K562 (cell line): ENCODE data around the gene LRRC8A. TPM values are rescaled to one million over a fixed set of nuclear protein-coding genes. Genes with fewer than 3 reads are reported as not detected.

Source experiments
- ATAC-seq: fragments of 200-7000 bp; cut with Tn5 transposase; 3 replicates; pipeline ENCODE4 v1.9.1; 2020; ENCODE audit warnings: moderate library complexity
- BruUV-seq: library from RNA; stranded (reverse); fragments of 400-500 nt; replicated peaks from 2 replicates; lab custom pipeline; 2021; lab: Mats Ljungman, UMichigan
- CTCF ChIA-PET: fragments of 300-600 bp; formaldehyde crosslinking; extraction: SDS; loops from one replicate; lab custom pipeline; 2021; ENCODE audit warnings: low intra/inter-chr PET ratio; lab: Yijun Ruan, JAX
- POLR2A ChIA-PET: fragments of 300-600, 350-650 bp; sonication (Branson Sonifier 250); formaldehyde crosslinking; extraction: SDS; loops from one replicate; lab custom pipeline; 2021; ENCODE audit warnings: antibody characterized with exemption, inconsistent platforms; lab: Yijun Ruan, JAX
- DNase-seq, 4 experiments: peaks; one replicate each; pipeline versions ENCODE4 v3.0.0 to v3.0.0-alpha.2; 2011 to 2018; ENCODE audit warnings: low spot score in 3 of 4, mixed read lengths in 3 of 4; ENCODE audit errors: extremely low read depth in 1 of 4
- FAIRE-seq: peaks from 2 replicates; lab custom pipeline; 2011; peaks lifted over from hg19 to GRCh38; lab: Jason Lieb, UNC
- H2AFZ ChIP-seq: 2 replicates; pipeline ENCODE4 v1.6.0; 2011; ENCODE audit warnings: low read depth, low read length, control low read depth, inconsistent platforms
- H3K27ac ChIP-seq: fragments of 200-600 bp; 3 replicates; pipeline ENCODE4 v1.8.0; 2011; ENCODE audit warnings: low read depth, mild to moderate bottlenecking, control low read depth, inconsistent platforms, low read length, moderate library complexity, mixed read lengths; ENCODE audit errors: extremely low read depth
- H3K27me3 ChIP-seq, 2 experiments: fragments of 300-600 bp in 1 of 2; 2 replicates in 1 of 2; 3 replicates in 1 of 2; pipeline versions ENCODE4 v1.6.0 to v1.8.0; 2011; ENCODE audit warnings: inconsistent platforms in 2 of 2, low read length in 2 of 2, mild to moderate bottlenecking in 1 of 2, mixed read lengths in 1 of 2, moderate library complexity in 1 of 2; ENCODE audit not compliant: control insufficient read depth in 2 of 2, insufficient read depth in 2 of 2
- H3K36me3 ChIP-seq: fragments of 300-600 bp; 3 replicates; pipeline ENCODE4 v1.8.0; 2011; ENCODE audit warnings: mild to moderate bottlenecking, low read length, inconsistent platforms; ENCODE audit not compliant: control insufficient read depth, insufficient read depth
- H3K4me1 ChIP-seq, 2 experiments: fragments of 200-600 bp in 1 of 2; replicated peaks in 1 of 2; 2 replicates in 1 of 2; 3 replicates in 1 of 2; pipeline versions ENCODE4 v1.5.1 to v1.8.0; 2011; ENCODE audit warnings: inconsistent platforms in 2 of 2, low read length in 2 of 2, mild to moderate bottlenecking in 1 of 2, mixed read lengths in 1 of 2, moderate library complexity in 1 of 2; ENCODE audit not compliant: control insufficient read depth in 2 of 2, insufficient read depth in 2 of 2
- H3K4me2 ChIP-seq: 2 replicates; pipeline ENCODE4 v1.6.1; 2011; ENCODE audit warnings: low read length, control low read depth, inconsistent platforms, mixed read lengths; ENCODE audit not compliant: insufficient read depth
- H3K4me3 ChIP-seq: fragments of 200-600 bp; sonication (generic), shearing (Covaris generic); 2 replicates; pipeline ENCODE4 v1.5.1; 2016; ENCODE audit warnings: control low read depth, inconsistent platforms
- H3K79me2 ChIP-seq: fragments of 200-600 bp; 3 replicates; pipeline ENCODE4 v1.8.0; 2011; ENCODE audit warnings: low read length, inconsistent platforms; ENCODE audit not compliant: control insufficient read depth, insufficient read depth
- H3K9ac ChIP-seq, 2 experiments: 2 replicates each; pipeline versions ENCODE4 v1.6.0 to v1.6.1; 2011; ENCODE audit warnings: low read depth in 2 of 2, low read length in 2 of 2, control low read depth in 1 of 2, inconsistent platforms in 1 of 2, mild to moderate bottlenecking in 1 of 2, mixed read lengths in 1 of 2; ENCODE audit not compliant: insufficient read depth in 1 of 2
- H3K9me1 ChIP-seq: one replicate; pipeline ENCODE4 v1.6.0; 2011; ENCODE audit warnings: inconsistent platforms, mild to moderate bottlenecking, low read length, moderate library complexity; ENCODE audit not compliant: control insufficient read depth, insufficient read depth
- H3K9me3 ChIP-seq: replicated peaks from 2 replicates; pipeline ENCODE4 v1.5.1; 2011; ENCODE audit warnings: low read depth, low read length, inconsistent platforms; ENCODE audit not compliant: control insufficient read depth, insufficient read depth
- H4K20me1 ChIP-seq: replicated peaks from 2 replicates; pipeline ENCODE4 v1.6.1; 2011; ENCODE audit warnings: low read length, inconsistent platforms, mixed read lengths; ENCODE audit not compliant: control insufficient read depth, insufficient read depth
- ATF7 ChIP-seq: fragments of 450-650 bp; IDR thresholded peaks from 2 replicates; pipeline ENCODE4 v1.7.1; 2014; ENCODE audit warnings: mild to moderate bottlenecking, moderate library complexity
- CBX3 ChIP-seq, 2 experiments: IDR thresholded peaks; 1 replicate in 1 of 2; 2 replicates in 1 of 2; pipeline ENCODE4 v1.6.1; 2012; ENCODE audit warnings: inconsistent platforms in 2 of 2, low read length in 2 of 2, borderline replicate concordance in 1 of 2, control low read depth in 1 of 2
- CC2D1A ChIP-seq: fragments of 450-650 bp; IDR thresholded peaks from 2 replicates; pipeline ENCODE4 v1.6.1; 2017; ENCODE audit warnings: mild to moderate bottlenecking
- CTCFL ChIP-seq: IDR thresholded peaks from 2 replicates; pipeline ENCODE4 v1.6.1; 2011; ENCODE audit warnings: borderline replicate concordance, low read depth, mild to moderate bottlenecking, moderate library complexity, low read length; ENCODE audit not compliant: insufficient read depth, poor library complexity, severe bottlenecking
- MAX ChIP-seq: sonication (generic); formaldehyde crosslinking; IDR thresholded peaks from 2 replicates; pipeline ENCODE4 v1.9.0; 2022; ENCODE audit warnings: mild to moderate bottlenecking, missing genetic modification reagents
- MAZ ChIP-seq, 2 experiments: fragments of 450-650 bp in 1 of 2; sonication (generic) in 1 of 2; formaldehyde crosslinking; IDR thresholded peaks in 1 of 2; conservative IDR thresholded peaks in 1 of 2; 2 replicates each; pipeline versions ENCODE4 v1.4.0 to v1.5.0; 2020; ENCODE audit warnings: mild to moderate bottlenecking in 1 of 2, missing genetic modification reagents in 1 of 2
- MTA3 ChIP-seq: fragments of 450-650 bp; formaldehyde crosslinking; IDR thresholded peaks from 2 replicates; pipeline ENCODE4 v1.6.1; 2017; ENCODE audit warnings: mild to moderate bottlenecking, borderline replicate concordance
- RB1 ChIP-seq: fragments of 450-650 bp; IDR thresholded peaks from 2 replicates; pipeline ENCODE4 v1.6.1; 2017; ENCODE audit warnings: low read depth, mild to moderate bottlenecking
- SMC3 ChIP-seq: conservative IDR thresholded peaks from 2 replicates; pipeline ENCODE4 v1.6.1; 2011; ENCODE audit warnings: low read depth, low read length, improper control_type of control experiment; ENCODE audit not compliant: insufficient read depth
- ZBTB7A ChIP-seq: IDR thresholded peaks from 2 replicates; pipeline ENCODE4 v1.6.1; 2011; ENCODE audit warnings: low read depth, mild to moderate bottlenecking, low read length, moderate library complexity, borderline replicate concordance; ENCODE audit not compliant: control insufficient read depth
- ZNF384 ChIP-seq: IDR thresholded peaks from 2 replicates; pipeline ENCODE4 v1.6.1; 2012; ENCODE audit warnings: low read depth, low read length, improper control_type of control experiment
- WGBS: fragments of 100-300 bp; shearing (Covaris generic); methylation state at CpG from one replicate; pipeline ENCODE4 v1.1.6; 2016; ENCODE audit warnings: low coverage, mixed read lengths; ENCODE audit not compliant: insufficient coverage; ENCODE audit errors: missing lambda C conversion rate; 5-methylcytosine and 5-hydroxymethylcytosine counted together
- in situ Hi-C: fragments of 300-500 bp; cut with MboI; formaldehyde crosslinking; loops from 4 replicates; pipeline ENCODE4 v1.15.0; 2018; ENCODE audit warnings: inconsistent platforms, mixed read lengths
- intact Hi-C: fragments of 100-400 bp; cut with micrococcal nuclease; formaldehyde crosslinking; loops from 2 replicates; pipeline ENCODE4 v1.14.2; 2022
- polyA plus RNA-seq, 8 experiments: library from polyadenylated mRNA; depleted of rRNA in 4 of 8; stranded (reverse) in 5 of 8; unstranded in 3 of 8; fragments of >200 nt; fragmentation: Nextera tagmentation in 2 of 8; fragmentation: Illumina TruSeq in 1 of 8; extraction: Ambion mirVana in 2 of 8; extraction: Trizol in 1 of 8; gene quantifications; 2 replicates each; pipeline versions ENCODE4 v1.2.1 to v1.2.3, GENCODE V29; 2011 to 2014; ENCODE audit warnings: inconsistent platforms in 1 of 8, missing spikeins in 1 of 8
- total RNA-seq, 7 experiments: library from RNA; depleted of rRNA in 6 of 7; stranded (reverse); fragments of >200 nt in 6 of 7; fragmentation: Illumina TruSeq in 2 of 7; extraction: Trizol in 2 of 7; gene quantifications; 2 replicates each; pipeline versions ENCODE4 v1.2.1 to v1.2.3, GENCODE V29; 2011 to 2021; ENCODE audit warnings: low replicate concordance in 1 of 7
- TF ChIP-seq, protein P1 (sequence below): fragments of 250-450 bp; sonication (Bioruptor Pico); IDR thresholded peaks from 2 replicates; pipeline ENCODE4 v1.8.0; 2021; ENCODE audit warnings: moderate library complexity, mild to moderate bottlenecking, inconsistent platforms
- TF ChIP-seq, protein P2 (sequence below), 3 experiments: IDR thresholded peaks in 2 of 3; conservative IDR thresholded peaks in 1 of 3; 2 replicates each; pipeline ENCODE4 v1.5.1; 2011 to 2012; ENCODE audit warnings: low read length in 3 of 3, mild to moderate bottlenecking in 3 of 3, control low read depth in 2 of 3, improper control_type of control experiment in 1 of 3, inconsistent platforms in 1 of 3, low read depth in 1 of 3, mixed read lengths in 1 of 3, moderate library complexity in 1 of 3; ENCODE audit not compliant: insufficient read depth in 2 of 3
- TF ChIP-seq, protein P3 (sequence below): sonication (generic); formaldehyde crosslinking; IDR thresholded peaks from 2 replicates; pipeline ENCODE4 v1.8.1; 2023; ENCODE audit warnings: mild to moderate bottlenecking, missing genetic modification reagents

Gene LRRC8A
- total and polyA plus RNA-seq, 9 of the 15 experiments (the other 6 are each of a cell fraction or from before 2014, with no cell fraction given): 2.9 to 24.7 (median 8.9) TPM

- H3K79me2 ChIP-seq: no peaks in the 10 kb centered on the region
- DNase-seq (peak; percentile 83 to 93 (median 89)), ATAC-seq (peak; percentile 99), FAIRE-seq (peak; percentile 76)
- H3K9me1 ChIP-seq: no peaks in the 10 kb centered on the region
- no peaks in the 10 kb centered on the region for H3K27me3 ChIP-seq
- in situ Hi-C loops (loop anchor here (5.0 kb wide), 1 partner anchor 64 kb away; no protein-coding TSS in a partner anchor), intact Hi-C loops (loop anchor here (1.0 to 5.0 kb wide), 2 partner anchors 46 to 65 kb away; partner anchors contain the start of gene ENDOG)
- peaks cover 10 to 11% of the 10 kb centered on the region in 2 experiments; a peak in 4 of 5 replicates for H3K4me1 ChIP-seq
- no peak overlapping the region for H3K4me3 ChIP-seq
- ChIA-PET CTCF (interaction anchor here (0.6 to 2.1 kb wide), 4 partner anchors 15 to 228 kb away, joined by 3 to 15 read pairs (median 6); no protein-coding TSS in a partner anchor), POLR2A (interaction anchor here (0.6 to 0.7 kb wide), 2 partner anchors 127 to 275 kb away, joined by 3 read pairs; no protein-coding TSS in a partner anchor)
- H3K27ac ChIP-seq: peak overlapping the region; percentile 10; the same call in 1 of the 3 replicates
- no TSS peak for BruUV-seq
- H3K4me2 ChIP-seq: peak overlapping the region; percentile 43; the same call in 1 of the 2 replicates
- no peaks in the 10 kb centered on the region for H4K20me1 ChIP-seq
- 30% methylated on average over 9 of the region's 10 CpGs for WGBS
- H3K9me3 ChIP-seq: no peaks in the 10 kb centered on the region
- H3K9ac ChIP-seq: peak overlapping the region; percentile 31 to 85; a peak in 3 of 4 replicates
- peak overlapping the region; percentile 82 for H2AFZ ChIP-seq
- H3K36me3 ChIP-seq: no peaks in the 10 kb centered on the region
- TF ChIP-seq MAZ (CRISPR knock-in tag; conservative IDR thresholded peaks at IDR 0.05 in 1 of 2, IDR thresholded peaks at IDR 0.05 in 1 of 2) (peak; percentile 52 to 79), ZNF384 (peak; percentile 49; the same call in 1 of the 2 replicates), CC2D1A (0 out of 2 replicates have a peak, but pooled peaks have one; percentile 43), RB1 (peak; percentile 79), SMC3 (peak; percentile 82), CTCFL (peak; percentile 71), ATF7 (0 out of 2 replicates have a peak, but pooled peaks have one; percentile 12), ZBTB7A (peak; percentile 61; the same call in 1 of the 2 replicates), MAX (CRISPR knock-in tag) (peak; percentile 90), MTA3 (no peak), CBX3 (IDR thresholded peaks at IDR 0.05; ENCODE audit: borderline replicate concordance in 1 of 2, low read length in 2 of 2) (0 out of 3 replicates have a peak, but pooled peaks of 1 of the 2 experiments have one; percentile 22)
- TF ChIP-seq, protein P1, sequence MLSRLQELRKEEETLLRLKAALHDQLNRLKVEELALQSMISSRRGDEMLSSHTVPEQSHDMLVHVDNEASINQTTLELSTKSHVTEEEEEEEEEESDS (CRISPR knock-in tag): no peak
- TF ChIP-seq, protein P2, sequence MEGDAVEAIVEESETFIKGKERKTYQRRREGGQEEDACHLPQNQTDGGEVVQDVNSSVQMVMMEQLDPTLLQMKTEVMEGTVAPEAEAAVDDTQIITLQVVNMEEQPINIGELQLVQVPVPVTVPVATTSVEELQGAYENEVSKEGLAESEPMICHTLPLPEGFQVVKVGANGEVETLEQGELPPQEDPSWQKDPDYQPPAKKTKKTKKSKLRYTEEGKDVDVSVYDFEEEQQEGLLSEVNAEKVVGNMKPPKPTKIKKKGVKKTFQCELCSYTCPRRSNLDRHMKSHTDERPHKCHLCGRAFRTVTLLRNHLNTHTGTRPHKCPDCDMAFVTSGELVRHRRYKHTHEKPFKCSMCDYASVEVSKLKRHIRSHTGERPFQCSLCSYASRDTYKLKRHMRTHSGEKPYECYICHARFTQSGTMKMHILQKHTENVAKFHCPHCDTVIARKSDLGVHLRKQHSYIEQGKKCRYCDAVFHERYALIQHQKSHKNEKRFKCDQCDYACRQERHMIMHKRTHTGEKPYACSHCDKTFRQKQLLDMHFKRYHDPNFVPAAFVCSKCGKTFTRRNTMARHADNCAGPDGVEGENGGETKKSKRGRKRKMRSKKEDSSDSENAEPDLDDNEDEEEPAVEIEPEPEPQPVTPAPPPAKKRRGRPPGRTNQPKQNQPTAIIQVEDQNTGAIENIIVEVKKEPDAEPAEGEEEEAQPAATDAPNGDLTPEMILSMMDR (IDR thresholded peaks at IDR 0.05 in 2 of 3, conservative IDR thresholded peaks at IDR 0.05 in 1 of 3; ENCODE audit: insufficient read depth in 2 of 3, low read depth in 1 of 3, low read length in 3 of 3): peak; percentile 93 to 99 (median 97)
- TF ChIP-seq, protein P3, sequence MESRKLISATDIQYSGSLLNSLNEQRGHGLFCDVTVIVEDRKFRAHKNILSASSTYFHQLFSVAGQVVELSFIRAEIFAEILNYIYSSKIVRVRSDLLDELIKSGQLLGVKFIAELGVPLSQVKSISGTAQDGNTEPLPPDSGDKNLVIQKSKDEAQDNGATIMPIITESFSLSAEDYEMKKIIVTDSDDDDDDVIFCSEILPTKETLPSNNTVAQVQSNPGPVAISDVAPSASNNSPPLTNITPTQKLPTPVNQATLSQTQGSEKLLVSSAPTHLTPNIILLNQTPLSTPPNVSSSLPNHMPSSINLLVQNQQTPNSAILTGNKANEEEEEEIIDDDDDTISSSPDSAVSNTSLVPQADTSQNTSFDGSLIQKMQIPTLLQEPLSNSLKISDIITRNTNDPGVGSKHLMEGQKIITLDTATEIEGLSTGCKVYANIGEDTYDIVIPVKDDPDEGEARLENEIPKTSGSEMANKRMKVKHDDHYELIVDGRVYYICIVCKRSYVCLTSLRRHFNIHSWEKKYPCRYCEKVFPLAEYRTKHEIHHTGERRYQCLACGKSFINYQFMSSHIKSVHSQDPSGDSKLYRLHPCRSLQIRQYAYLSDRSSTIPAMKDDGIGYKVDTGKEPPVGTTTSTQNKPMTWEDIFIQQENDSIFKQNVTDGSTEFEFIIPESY (CRISPR knock-in tag): peak; percentile 55; the same call in 1 of the 2 replicates
Measured at GRCh38 chr9:128863647-128864046, 18.3 kb upstream of the LRRC8A start.
